ENCODE results near the gene CACNG5.

CACNG5 gene

GRCh38 chr17:66834919-66835454, at the start of gene CACNG5:
CACNG5 (plus strand) TSS chr17:66835117; CDS start chr17:66877333, 42,216 bp downstream.
- no peak for DNase-seq

DNA sequence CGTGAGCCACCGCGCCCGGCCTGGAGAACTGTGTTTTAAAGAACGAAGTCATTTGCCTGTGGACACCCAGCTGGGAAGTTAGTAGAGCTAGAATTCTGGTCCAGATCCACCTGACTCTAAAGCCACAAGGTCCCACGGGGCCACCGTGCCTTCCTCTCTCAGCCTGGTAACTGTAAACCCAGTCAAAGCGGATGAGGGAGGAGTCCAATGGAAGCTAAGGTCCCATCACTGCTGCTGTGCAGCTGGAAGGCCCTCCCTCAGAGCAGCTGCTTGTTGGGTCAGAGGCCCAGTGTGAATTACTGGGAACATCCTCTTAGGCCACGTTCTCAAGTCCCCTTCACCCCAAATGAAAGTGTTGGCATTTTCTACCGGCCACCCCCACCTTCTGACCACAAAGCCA, 48.8 kb upstream of the CACNG5 start:
- DNase-seq, result no peak

GRCh38 chr17:66787914-66788313, 47.0 kb upstream of the CACNG5 start:
- no peak for DNase-seq

GRCh38 chr17:66789093-66789492, 45.8 kb upstream of the CACNG5 start:
- DNase-seq, result no peak

- no peak for DNase-seq
Observed at GRCh38 chr17:66789961-66790437, 44.9 kb upstream of the CACNG5 start.

DNA sequence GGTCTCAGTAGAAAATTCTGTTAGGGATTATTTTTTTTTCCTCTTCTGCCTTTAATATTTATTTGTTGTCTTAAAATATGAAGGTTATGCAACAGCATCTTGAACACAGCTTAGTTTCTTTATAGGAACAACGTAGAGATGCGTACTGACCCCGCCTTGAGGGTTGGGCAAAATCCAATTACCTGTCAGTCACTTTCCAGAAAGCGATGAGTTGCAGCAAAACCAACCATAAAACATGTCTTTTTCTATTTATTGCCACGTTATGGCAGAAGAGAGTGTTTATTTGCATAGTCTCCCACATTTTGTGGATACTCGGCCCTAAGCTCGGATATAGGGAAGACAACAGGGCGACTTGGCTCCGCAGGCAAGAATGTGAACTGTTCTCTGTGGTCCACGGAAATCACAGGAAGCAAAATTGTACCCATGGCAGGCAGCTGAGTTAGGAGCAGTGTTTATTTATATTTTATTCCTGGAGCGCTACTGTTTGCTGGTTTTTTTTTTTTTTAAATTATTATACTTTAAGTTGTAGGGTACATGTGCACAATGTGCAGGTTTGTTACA, 44.3 kb upstream of the CACNG5 start:
- DNase-seq, result no peak

DNA sequence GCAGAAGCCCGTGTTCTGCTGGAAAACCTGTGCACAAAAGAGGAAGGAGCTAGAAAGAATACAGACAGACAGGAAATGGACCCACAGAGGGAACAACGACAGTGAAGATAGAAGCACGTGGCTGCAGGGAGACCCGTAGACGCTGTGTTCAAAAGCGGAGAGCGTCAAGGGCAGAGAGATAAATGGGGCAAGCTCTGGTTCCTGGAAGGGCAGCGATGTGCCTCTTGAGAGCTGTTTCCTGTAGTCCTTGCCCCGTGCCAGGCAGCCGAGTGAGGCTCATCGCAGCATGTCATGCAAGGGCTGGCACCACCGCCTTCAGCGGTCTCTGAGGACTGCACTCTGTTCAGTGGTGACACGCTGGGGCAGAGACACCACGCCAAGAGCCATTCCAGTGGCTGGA, 43.6 kb upstream of the CACNG5 start:
- DNase-seq, result no peak

DNA sequence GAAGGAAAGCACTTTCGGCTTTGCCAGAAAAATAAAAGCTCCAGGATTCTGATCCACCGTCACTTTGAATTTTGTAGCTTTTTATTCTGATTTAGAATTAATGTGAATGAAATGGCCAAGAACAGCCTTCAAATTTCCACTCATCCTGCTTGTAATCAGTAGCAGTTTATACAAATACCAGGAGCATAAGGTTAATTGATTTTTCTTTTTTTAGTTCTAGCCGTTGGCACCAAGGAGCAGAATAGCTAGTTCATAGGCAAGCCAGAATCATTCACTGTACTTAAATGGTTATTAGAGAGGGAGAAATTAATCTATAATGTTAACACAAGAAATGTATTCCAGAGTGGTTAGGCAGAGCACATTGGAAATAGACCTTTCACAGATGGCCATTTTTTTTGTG, 41.1 kb upstream of the CACNG5 start:
- no peak for DNase-seq

GRCh38 chr17:66795486-66795885, 39.4 kb upstream of the CACNG5 start:
- no peak for DNase-seq

- DNase-seq, result no peak
Observed at GRCh38 chr17:66799849-66800537, 34.9 kb upstream of the CACNG5 start.

GRCh38 chr17:66803474-66803951, 31.4 kb upstream of the CACNG5 start:
- no peak for DNase-seq

GRCh38 chr17:66805567-66805966, 29.4 kb upstream of the CACNG5 start:
- no peak for DNase-seq

DNA sequence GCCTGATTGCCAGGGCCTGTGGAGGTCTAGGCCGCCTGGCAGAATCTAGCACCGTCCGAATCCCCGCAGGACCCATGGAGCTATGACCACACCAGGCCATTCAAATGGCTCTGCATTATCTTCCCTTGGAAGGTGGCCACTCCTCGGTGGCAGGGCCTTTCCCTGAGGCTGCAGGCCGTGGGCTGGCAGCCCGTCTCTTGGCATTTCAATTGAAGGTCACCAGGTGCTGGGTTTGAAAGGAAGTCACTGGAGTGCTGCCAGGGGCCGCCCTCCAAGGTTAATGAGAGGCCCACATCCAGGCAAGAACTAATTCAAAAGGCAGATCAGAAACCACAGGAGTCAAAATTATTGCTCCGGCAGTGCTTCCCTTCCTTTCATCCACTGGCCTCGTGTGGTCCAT, 27.7 kb upstream of the CACNG5 start:
- DNase-seq, result no peak

DNA sequence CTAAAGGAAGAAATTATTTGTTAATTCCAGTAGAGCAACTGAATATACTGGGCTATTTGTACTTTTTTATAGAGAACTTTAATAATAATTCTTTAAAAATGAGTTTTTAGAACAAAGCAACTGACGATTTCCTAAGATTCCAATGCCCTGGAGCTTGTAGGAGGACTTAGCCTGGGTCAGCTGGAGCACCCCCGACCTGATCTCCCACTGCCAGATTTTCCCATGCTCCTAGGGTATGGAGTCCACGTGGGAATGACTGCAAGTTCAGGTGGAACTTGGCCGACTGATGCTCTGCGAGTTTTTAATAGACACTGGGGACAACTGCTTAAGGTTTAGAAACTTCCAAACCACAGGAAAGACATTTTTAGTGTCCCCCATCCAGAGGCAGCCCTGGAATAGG, 25.5 kb upstream of the CACNG5 start:
- no peak for DNase-seq

- DNase-seq, result no peak
Observed at GRCh38 chr17:66810951-66811682, 23.8 kb upstream of the CACNG5 start.

DNA sequence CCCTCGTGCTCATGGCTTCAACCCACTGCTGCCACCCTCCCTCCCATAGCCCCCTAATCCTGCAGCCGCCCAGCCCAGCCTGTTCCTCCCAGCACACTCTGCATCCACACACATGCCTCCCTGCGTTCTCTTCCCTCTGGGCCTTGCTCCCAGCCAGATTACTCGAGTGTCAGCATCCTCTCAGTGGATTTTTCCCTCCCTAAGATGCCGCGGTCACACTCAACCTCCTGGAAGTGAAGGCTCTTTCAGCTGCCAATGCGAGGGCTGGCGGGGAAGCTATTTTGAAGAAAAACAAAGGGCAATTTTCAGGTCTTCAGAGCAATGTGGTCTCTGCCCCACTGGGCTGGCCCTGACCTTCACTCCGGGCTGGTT, 23.2 kb upstream of the CACNG5 start:
- no peak for DNase-seq

GRCh38 chr17:66812571-66812970, 22.3 kb upstream of the CACNG5 start:
- no peak for DNase-seq

GRCh38 chr17:66813296-66813695, 21.6 kb upstream of the CACNG5 start:
- no peak for DNase-seq

- DNase-seq, result no peak
Observed at GRCh38 chr17:66814026-66814425, 20.9 kb upstream of the CACNG5 start.

- no peak for DNase-seq
Observed at GRCh38 chr17:66814570-66814969, 20.3 kb upstream of the CACNG5 start.

- no peak for DNase-seq
Observed at GRCh38 chr17:66817750-66818149, 17.2 kb upstream of the CACNG5 start.

GRCh38 chr17:66819466-66819865, 15.5 kb upstream of the CACNG5 start:
- no peak for DNase-seq

GRCh38 chr17:66822009-66822408, 12.9 kb upstream of the CACNG5 start:
- no peak for DNase-seq

- DNase-seq, result no peak
Observed at GRCh38 chr17:66826856-66827255, 8.1 kb upstream of the CACNG5 start.

All from activated naive CD4-positive, alpha-beta T cell treated with Interleukin-2 at 50 U/mL for 16 hours (primary cell).